GM23338 (cell line): Measurements from ENCODE around the gene CLEC2D. TPM values are rescaled to one million over a fixed set of nuclear protein-coding genes. Genes with fewer than 3 reads are reported as not detected.

Experiments
- ATAC-seq: fragments of 200-7000 bp; cut with Tn5 transposase; 3 replicates; pipeline ENCODE4 v1.9.1; 2020
- DNase-seq: peaks from one replicate; pipeline ENCODE4 v3.0.0-alpha.2; 2015; ENCODE audit warnings: low spot score
- H2AFZ ChIP-seq: fragments of 200-600 bp; sonication (generic); 2 replicates; pipeline ENCODE4 v1.8.0; 2016; ENCODE audit warnings: antibody characterized with exemption, mild to moderate bottlenecking, moderate library complexity
- H3F3A ChIP-seq: fragments of 200-600 bp; sonication (generic); replicated peaks from 2 replicates; pipeline ENCODE4 v1.8.0; 2017; ENCODE audit warnings: antibody characterized with exemption, mixed run types, low read depth
- H3K27ac ChIP-seq: fragments of 200-600 bp; sonication (generic); 2 replicates; pipeline ENCODE4 v1.6.1; 2016; ENCODE audit warnings: low read depth
- H3K27me3 ChIP-seq: fragments of 200-600 bp; sonication (generic); 2 replicates; pipeline ENCODE4 v1.8.0; 2016; ENCODE audit warnings: mild to moderate bottlenecking, mixed run types, moderate library complexity; ENCODE audit not compliant: insufficient read depth
- H3K36me3 ChIP-seq: fragments of 200-600 bp; sonication (generic); 2 replicates; pipeline ENCODE4 v1.8.0; 2016; ENCODE audit warnings: mild to moderate bottlenecking; ENCODE audit not compliant: insufficient read depth
- H3K4me1 ChIP-seq: fragments of 200-600 bp; sonication (generic); 2 replicates; pipeline ENCODE4 v1.8.0; 2016; ENCODE audit warnings: mild to moderate bottlenecking, moderate library complexity; ENCODE audit not compliant: insufficient read depth
- H3K4me2 ChIP-seq: fragments of 200-600 bp; sonication (generic); 2 replicates; pipeline ENCODE4 v1.7.1; 2017; ENCODE audit warnings: mixed run types
- H3K4me3 ChIP-seq: fragments of 200-600 bp; sonication (generic); 2 replicates; pipeline ENCODE4 v1.6.1; 2016; ENCODE audit warnings: mixed run types
- H3K79me2 ChIP-seq: fragments of 200-600 bp; sonication (generic); replicated peaks from 2 replicates; pipeline ENCODE4 v1.8.0; 2017; ENCODE audit warnings: mild to moderate bottlenecking; ENCODE audit not compliant: insufficient read depth
- H3K9me2 ChIP-seq: fragments of 200-600 bp; sonication (generic); 2 replicates; pipeline ENCODE4 v1.8.0; 2017; ENCODE audit not compliant: insufficient read depth
- H4K20me1 ChIP-seq: fragments of 200-600 bp; sonication (generic); replicated peaks from 2 replicates; pipeline ENCODE4 v1.8.0; 2017; ENCODE audit warnings: mild to moderate bottlenecking; ENCODE audit not compliant: insufficient read depth
- H3K27ac Mint-ChIP-seq: 2 replicates; pipeline ENCODE4 v1.8.0; 2020; ENCODE audit warnings: inconsistent platforms, mild to moderate bottlenecking, moderate library complexity, mixed read lengths
- H3K27me3 Mint-ChIP-seq: 3 replicates; pipeline ENCODE4 v1.8.0; 2022; ENCODE audit warnings: low read depth, mild to moderate bottlenecking, moderate library complexity, mixed read lengths, inconsistent platforms; ENCODE audit not compliant: insufficient read depth, poor library complexity
- H3K36me3 Mint-ChIP-seq: 3 replicates; pipeline ENCODE4 v1.8.0; 2021; ENCODE audit warnings: low read depth, mild to moderate bottlenecking, inconsistent platforms, moderate library complexity, mixed read lengths
- H3K4me1 Mint-ChIP-seq: 3 replicates; pipeline ENCODE4 v1.8.0; 2020; ENCODE audit warnings: mild to moderate bottlenecking, inconsistent platforms, mixed read lengths
- H3K4me3 Mint-ChIP-seq: 3 replicates; pipeline ENCODE4 v1.8.0; 2021; ENCODE audit warnings: moderate library complexity, mild to moderate bottlenecking, inconsistent platforms, mixed read lengths
- H3K9me3 Mint-ChIP-seq: 3 replicates; pipeline ENCODE4 v1.8.0; 2020; ENCODE audit warnings: moderate library complexity, mild to moderate bottlenecking, inconsistent platforms, mixed read lengths
- CREB1 ChIP-seq: fragments of 250-450 bp; sonication (Bioruptor Pico); IDR thresholded peaks from 2 replicates; pipeline ENCODE4 v1.5.0; 2020; ENCODE audit warnings: low read depth, mild to moderate bottlenecking, moderate library complexity
- EZH2phosphoT487 ChIP-seq: fragments of 200-600 bp; sonication (generic); IDR thresholded peaks from one replicate; pipeline ENCODE4 v1.8.1; 2018; ENCODE audit warnings: antibody characterized with exemption; ENCODE audit not compliant: unreplicated experiment
- NANOG ChIP-seq: IDR thresholded peaks from 2 replicates; pipeline ENCODE4 v1.6.1; 2016; ENCODE audit warnings: antibody characterized with exemption, borderline replicate concordance
- STAT1 ChIP-seq: IDR thresholded peaks from one replicate; pipeline ENCODE4 v1.6.1; 2016; ENCODE audit warnings: antibody characterized with exemption; ENCODE audit not compliant: unreplicated experiment
- ZNF114 ChIP-seq: fragments of 250-450 bp; sonication (Bioruptor Pico); IDR thresholded peaks from 2 replicates; pipeline ENCODE4 v1.5.0; 2020; ENCODE audit warnings: mild to moderate bottlenecking, moderate library complexity
- ZNF331 ChIP-seq: fragments of 250-450 bp; sonication (Bioruptor Pico); IDR thresholded peaks from 2 replicates; pipeline ENCODE4 v1.5.0; 2020; ENCODE audit warnings: low read depth, mild to moderate bottlenecking, moderate library complexity
- polyA plus RNA-seq: library from polyadenylated mRNA; unstranded; fragments of >200 nt; fragmentation: Nextera tagmentation; extraction: Ambion mirVana; gene quantifications from 2 replicates; pipeline ENCODE4 v1.2.1, GENCODE V29; 2016
- total RNA-seq: library from RNA; depleted of rRNA; stranded (reverse); fragments of >200 nt; shearing (Covaris generic); gene quantifications from 2 replicates; pipeline ENCODE4 v1.2.3, GENCODE V29; 2014
- TF ChIP-seq, protein P1 (sequence below): IDR thresholded peaks from 2 replicates; pipeline ENCODE4 v1.6.1; 2016; ENCODE audit warnings: antibody characterized with exemption
- TF ChIP-seq, protein P2 (sequence below): fragments of 250-450 bp; sonication (Bioruptor Pico); IDR thresholded peaks from 2 replicates; pipeline ENCODE4 v1.5.0; 2020; ENCODE audit warnings: mild to moderate bottlenecking, moderate library complexity

Gene CLEC2D
- total and polyA plus RNA-seq, 2 experiments from 2014 or later, result 6.9 to 7.1 TPM

- TF ChIP-seq NANOG (no peak), CREB1 (no peak), ZNF114 (CRISPR knock-in tag) (no peak), EZH2phosphoT487 (no peak), ZNF331 (CRISPR knock-in tag) (no peak)
- no peaks in the 10 kb centered on the region for H3K9me2 ChIP-seq
- H3K27ac Mint-ChIP-seq, result no peak overlapping the region
- peaks cover 1% of the 10 kb centered on the region for H3K27me3 Mint-ChIP-seq
- H4K20me1 ChIP-seq, result no peaks in the 10 kb centered on the region
- ATAC-seq (no peak), DNase-seq (no peak)
- no peaks in the 10 kb centered on the region for H3K9me3 Mint-ChIP-seq
- H3F3A ChIP-seq, result no peaks in the 10 kb centered on the region
- no peaks in the 10 kb centered on the region for H3K36me3 ChIP-seq
- H3K4me1 Mint-ChIP-seq, result no peaks in the 10 kb centered on the region; the same call in 2 of the 3 replicates
- no peaks in the 10 kb centered on the region for H3K36me3 Mint-ChIP-seq
- no peak overlapping the region for H3K4me3 Mint-ChIP-seq
- no peak overlapping the region for H3K4me2 ChIP-seq
- no peaks in the 10 kb centered on the region for H3K4me1 ChIP-seq
- no peaks in the 10 kb centered on the region for H3K79me2 ChIP-seq
- no peak overlapping the region for H3K27ac ChIP-seq
- H3K4me3 ChIP-seq, result no peak overlapping the region
- H2AFZ ChIP-seq, result no peak overlapping the region
- no peaks in the 10 kb centered on the region for H3K27me3 ChIP-seq
These were observed 61.1 kb downstream of the CLEC2D start for GRCh38 chr12:9730591-9730990.

DNA sequence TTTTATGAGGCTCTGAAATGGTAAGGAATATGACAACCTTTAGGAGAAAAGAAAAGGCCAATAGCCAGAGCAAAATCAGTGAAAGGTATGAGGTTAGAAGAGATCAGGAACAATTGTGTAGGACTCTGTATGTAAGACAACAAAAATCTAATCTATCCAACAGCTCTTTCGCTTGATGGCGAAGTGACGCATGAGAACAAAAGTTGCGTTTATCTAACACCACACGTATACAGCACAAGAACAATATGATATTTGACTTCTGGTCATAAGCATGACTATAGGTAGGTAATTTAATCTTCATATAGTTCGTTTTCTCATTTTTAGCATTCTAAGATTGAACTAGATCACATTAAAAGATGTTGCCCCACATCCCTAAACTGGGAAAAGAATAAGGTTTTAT is 61.9 kb downstream of the CLEC2D start:
- Histone ChIP-seq H3K9me2 (no peaks in the 10 kb centered on the region), H3K36me3 (no peaks in the 10 kb centered on the region), H3K4me2 (no peak overlapping the region), H3K27ac (no peak overlapping the region), H3F3A (no peaks in the 10 kb centered on the region), H4K20me1 (no peaks in the 10 kb centered on the region), H3K27me3 (no peaks in the 10 kb centered on the region), H2AFZ (no peak overlapping the region), H3K4me1 (no peaks in the 10 kb centered on the region), H3K4me3 (no peak overlapping the region), H3K79me2 (no peaks in the 10 kb centered on the region)
- H3K36me3 Mint-ChIP-seq, result no peaks in the 10 kb centered on the region
- peaks cover 1% of the 10 kb centered on the region for H3K27me3 Mint-ChIP-seq
- no peak overlapping the region for H3K27ac Mint-ChIP-seq
- H3K4me3 Mint-ChIP-seq, result no peak overlapping the region
- H3K9me3 Mint-ChIP-seq, result no peaks in the 10 kb centered on the region
- no peak for DNase-seq
- no peaks in the 10 kb centered on the region for H3K4me1 Mint-ChIP-seq
- TF ChIP-seq STAT1, result no peak
- TF ChIP-seq, protein P1, sequence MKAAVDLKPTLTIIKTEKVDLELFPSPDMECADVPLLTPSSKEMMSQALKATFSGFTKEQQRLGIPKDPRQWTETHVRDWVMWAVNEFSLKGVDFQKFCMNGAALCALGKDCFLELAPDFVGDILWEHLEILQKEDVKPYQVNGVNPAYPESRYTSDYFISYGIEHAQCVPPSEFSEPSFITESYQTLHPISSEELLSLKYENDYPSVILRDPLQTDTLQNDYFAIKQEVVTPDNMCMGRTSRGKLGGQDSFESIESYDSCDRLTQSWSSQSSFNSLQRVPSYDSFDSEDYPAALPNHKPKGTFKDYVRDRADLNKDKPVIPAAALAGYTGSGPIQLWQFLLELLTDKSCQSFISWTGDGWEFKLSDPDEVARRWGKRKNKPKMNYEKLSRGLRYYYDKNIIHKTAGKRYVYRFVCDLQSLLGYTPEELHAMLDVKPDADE, result no peak
- TF ChIP-seq NANOG, result no peak
- no peak for TF ChIP-seq EZH2phosphoT487
- no peak for TF ChIP-seq ZNF114 (CRISPR knock-in tag)
- TF ChIP-seq ZNF331 (CRISPR knock-in tag), result no peak
- TF ChIP-seq, protein P2, sequence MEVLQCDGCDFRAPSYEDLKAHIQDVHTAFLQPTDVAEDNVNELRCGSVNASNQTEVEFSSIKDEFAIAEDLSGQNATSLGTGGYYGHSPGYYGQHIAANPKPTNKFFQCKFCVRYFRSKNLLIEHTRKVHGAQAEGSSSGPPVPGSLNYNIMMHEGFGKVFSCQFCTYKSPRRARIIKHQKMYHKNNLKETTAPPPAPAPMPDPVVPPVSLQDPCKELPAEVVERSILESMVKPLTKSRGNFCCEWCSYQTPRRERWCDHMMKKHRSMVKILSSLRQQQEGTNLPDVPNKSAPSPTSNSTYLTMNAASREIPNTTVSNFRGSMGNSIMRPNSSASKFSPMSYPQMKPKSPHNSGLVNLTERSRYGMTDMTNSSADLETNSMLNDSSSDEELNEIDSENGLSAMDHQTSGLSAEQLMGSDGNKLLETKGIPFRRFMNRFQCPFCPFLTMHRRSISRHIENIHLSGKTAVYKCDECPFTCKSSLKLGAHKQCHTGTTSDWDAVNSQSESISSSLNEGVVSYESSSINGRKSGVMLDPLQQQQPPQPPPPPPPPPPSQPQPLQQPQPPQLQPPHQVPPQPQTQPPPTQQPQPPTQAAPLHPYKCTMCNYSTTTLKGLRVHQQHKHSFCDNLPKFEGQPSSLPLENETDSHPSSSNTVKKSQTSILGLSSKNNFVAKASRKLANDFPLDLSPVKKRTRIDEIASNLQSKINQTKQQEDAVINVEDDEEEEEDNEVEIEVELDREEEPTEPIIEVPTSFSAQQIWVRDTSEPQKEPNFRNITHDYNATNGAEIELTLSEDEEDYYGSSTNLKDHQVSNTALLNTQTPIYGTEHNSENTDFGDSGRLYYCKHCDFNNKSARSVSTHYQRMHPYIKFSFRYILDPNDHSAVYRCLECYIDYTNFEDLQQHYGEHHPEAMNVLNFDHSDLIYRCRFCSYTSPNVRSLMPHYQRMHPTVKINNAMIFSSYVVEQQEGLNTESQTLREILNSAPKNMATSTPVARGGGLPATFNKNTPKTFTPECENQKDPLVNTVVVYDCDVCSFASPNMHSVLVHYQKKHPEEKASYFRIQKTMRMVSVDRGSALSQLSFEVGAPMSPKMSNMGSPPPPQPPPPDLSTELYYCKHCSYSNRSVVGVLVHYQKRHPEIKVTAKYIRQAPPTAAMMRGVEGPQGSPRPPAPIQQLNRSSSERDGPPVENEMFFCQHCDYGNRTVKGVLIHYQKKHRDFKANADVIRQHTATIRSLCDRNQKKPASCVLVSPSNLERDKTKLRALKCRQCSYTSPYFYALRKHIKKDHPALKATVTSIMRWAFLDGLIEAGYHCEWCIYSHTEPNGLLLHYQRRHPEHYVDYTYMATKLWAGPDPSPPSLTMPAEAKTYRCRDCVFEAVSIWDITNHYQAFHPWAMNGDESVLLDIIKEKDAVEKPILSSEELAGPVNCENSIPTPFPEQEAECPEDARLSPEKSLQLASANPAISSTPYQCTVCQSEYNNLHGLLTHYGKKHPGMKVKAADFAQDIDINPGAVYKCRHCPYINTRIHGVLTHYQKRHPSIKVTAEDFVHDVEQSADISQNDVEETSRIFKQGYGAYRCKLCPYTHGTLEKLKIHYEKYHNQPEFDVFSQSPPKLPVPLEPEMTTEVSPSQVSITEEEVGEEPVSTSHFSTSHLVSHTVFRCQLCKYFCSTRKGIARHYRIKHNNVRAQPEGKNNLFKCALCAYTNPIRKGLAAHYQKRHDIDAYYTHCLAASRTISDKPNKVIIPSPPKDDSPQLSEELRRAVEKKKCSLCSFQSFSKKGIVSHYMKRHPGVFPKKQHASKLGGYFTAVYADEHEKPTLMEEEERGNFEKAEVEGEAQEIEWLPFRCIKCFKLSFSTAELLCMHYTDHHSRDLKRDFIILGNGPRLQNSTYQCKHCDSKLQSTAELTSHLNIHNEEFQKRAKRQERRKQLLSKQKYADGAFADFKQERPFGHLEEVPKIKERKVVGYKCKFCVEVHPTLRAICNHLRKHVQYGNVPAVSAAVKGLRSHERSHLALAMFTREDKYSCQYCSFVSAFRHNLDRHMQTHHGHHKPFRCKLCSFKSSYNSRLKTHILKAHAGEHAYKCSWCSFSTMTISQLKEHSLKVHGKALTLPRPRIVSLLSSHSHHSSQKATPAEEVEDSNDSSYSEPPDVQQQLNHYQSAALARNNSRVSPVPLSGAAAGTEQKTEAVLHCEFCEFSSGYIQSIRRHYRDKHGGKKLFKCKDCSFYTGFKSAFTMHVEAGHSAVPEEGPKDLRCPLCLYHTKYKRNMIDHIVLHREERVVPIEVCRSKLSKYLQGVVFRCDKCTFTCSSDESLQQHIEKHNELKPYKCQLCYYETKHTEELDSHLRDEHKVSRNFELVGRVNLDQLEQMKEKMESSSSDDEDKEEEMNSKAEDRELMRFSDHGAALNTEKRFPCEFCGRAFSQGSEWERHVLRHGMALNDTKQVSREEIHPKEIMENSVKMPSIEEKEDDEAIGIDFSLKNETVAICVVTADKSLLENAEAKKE (CRISPR knock-in tag), result no peak
- ATAC-seq, result no peak
